GM12801 (cell line): ENCODE data around the gene TIMM10.

ENCODE experiments used
- TF ChIP-seq, protein P1 (sequence below): IDR thresholded peaks from one replicate; pipeline ENCODE4 v1.5.1; 2011; ENCODE audit warnings: control low read depth; ENCODE audit not compliant: insufficient read length; ENCODE audit errors: extremely low read depth

Gene TIMM10

DNA sequence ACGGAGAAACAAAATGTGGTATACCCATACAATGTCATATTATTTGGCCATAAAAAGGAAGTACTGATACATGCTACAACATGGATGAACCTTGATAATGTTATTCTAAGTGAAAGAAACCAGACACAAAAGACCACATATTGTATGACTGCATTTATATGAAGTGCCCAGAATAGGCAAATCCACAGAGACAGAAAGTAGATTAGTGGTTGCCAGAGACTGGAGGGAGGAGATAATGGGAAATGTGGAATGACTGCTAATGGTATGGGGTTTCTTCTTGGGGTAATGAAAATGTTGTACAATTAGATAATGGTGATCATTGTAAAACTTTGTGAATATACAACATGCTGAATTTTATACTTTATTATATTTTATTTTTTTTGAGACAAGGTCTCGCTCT lies 9.4 kb downstream of the TIMM10 start:
- TF ChIP-seq, protein P1, sequence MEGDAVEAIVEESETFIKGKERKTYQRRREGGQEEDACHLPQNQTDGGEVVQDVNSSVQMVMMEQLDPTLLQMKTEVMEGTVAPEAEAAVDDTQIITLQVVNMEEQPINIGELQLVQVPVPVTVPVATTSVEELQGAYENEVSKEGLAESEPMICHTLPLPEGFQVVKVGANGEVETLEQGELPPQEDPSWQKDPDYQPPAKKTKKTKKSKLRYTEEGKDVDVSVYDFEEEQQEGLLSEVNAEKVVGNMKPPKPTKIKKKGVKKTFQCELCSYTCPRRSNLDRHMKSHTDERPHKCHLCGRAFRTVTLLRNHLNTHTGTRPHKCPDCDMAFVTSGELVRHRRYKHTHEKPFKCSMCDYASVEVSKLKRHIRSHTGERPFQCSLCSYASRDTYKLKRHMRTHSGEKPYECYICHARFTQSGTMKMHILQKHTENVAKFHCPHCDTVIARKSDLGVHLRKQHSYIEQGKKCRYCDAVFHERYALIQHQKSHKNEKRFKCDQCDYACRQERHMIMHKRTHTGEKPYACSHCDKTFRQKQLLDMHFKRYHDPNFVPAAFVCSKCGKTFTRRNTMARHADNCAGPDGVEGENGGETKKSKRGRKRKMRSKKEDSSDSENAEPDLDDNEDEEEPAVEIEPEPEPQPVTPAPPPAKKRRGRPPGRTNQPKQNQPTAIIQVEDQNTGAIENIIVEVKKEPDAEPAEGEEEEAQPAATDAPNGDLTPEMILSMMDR: no peak

DNA sequence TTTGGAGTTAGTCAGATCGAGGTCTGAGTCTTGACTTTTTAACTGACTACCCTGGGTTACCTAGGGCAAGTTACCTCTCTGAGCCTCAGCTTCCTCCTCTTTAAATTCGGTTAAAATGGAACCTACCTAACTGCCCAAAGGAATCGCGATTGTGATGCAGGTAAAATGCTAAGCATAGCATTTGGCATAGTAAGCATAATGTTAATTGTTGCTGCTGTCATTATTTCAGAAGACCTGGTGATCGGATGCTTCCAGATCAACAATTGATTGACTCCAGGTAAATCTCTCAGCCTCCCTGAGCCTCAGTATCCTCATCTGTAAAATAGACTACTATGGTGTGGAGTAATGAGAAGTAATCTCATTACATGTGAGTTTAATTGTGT lies 14.5 kb downstream of the TIMM10 start:
- TF ChIP-seq, protein P1: no peak

DNA sequence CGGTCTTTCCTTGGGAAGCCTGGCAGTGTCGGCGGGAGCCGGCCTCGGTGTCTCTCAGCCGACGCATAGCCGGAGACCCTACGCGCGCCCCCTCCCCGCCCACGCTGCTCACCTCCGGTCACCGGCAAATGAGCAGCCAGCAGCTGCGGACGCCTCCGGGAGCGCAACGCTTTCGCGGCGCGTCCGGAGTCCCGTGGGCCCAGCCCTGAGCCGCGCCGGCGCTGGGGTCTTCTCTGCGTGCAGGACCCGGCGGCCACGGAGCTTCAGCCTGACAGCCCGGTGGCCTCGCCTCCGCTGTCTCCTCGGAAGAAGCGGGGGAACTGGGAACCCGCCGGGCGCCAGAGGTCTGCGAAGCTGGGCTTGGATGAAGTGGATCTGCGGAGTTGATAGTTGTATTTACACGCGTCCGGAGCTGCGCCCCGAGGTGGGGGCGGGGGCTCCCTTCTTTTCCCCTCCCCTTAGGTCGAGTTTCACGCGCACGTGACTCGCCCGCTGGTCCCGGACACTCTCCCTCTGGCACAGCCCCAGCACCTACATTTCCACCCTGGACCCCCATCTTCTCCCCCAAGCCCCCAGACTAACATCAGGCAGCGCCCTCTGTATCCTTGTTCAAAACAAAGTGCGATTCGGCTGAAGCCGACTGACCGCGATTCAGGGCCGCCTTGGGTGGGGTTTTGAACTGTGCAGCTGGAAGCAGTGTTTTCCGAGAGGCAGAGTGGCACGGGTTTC lies 15.1 kb downstream of the TIMM10 start, which contains the start of gene SLC43A1:
TSS of gene SLC43A1 (minus strand) at position 371 of the 729 bp plus-strand sequence. CDS start 1,591 bp downstream, outside the sequence.
- TF ChIP-seq, protein P1: no peak

DNA sequence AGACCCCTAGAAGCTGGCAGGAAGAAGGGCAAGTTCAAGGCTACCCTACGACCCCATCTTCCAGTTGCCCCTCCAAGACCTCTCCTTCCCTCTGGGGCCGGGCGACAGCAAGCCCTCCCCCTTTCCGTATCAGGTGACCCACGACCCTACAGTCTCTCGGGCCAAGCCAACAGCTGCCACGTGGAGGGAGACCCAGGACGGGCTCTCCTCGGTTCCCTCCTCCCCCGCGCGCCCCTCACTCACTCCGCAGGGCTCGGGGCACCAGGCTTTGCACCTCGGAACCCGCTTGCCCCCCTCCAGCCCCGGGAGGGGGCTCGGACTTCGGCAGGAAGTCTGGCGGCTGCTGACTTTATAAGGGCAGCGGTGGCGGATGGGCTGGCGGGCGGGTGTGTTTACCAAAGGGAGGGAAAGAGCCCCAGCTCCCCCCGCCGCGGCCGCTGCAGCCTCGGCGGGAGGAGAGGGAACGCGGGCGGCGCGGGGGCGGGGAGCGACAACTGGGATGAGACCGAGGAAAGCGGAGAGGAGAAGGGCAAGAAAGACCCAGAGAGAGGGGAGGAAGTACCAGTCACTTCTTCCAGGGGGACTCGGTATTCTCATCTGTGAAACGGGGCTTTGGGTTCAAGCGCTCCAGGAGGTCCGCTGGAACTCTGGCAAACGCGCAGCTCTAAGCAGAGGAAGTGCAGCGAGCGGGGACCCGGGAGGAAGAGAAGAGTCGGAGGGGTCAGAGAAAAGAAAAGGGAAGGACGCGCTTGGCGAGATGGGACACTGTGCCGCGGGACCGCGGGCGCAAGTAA lies 15.8 kb downstream of the TIMM10 start:
- TF ChIP-seq, protein P1: no peak

DNA sequence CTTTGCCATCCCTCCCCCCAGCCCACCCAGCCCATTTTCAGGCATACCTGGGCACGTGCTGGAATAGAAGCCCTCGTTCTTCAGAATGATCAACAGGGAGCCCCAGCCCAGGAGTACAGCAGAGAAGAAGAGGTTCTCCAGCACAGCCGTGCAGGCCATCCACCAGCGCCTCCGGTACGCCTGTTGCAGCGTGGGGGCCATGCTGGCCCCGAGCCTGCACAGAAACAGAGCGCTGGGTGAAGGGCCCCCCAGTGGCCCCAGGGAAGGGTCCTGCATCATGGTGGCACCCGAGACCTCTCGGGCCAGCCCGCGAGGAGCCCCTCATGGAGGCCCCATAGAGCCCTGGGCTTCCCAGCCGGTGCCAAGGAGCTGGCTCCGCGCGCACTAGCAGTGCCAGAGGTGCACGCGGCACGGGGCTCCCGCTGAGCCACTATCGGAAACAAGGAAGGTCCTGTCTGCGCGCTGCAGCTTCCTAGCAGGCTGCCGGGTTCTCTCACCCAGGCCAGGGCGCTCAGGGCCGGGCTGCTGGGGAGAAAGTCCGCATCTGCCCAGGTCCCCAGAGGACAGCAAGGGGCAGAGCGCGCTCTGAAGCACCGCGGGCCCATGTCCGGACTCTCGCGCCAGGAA lies 16.5 kb downstream of the TIMM10 start:
- TF ChIP-seq, protein P1: no peak

DNA sequence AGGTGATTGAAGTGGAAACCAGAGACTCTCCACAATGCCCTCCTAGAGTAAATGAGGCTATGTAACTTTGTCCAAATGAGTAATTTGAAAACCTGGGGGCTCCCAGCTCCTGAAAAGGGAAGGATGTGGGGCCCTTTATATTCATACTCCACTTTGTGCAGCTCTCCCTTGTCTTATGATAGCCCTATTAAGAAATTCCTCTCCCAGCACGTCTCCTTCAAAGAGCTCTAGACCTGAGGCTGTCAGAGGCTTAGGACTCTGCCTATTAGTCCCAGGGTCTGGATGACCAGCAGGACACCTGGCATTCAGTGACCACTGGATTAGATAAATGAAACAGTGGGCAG lies 17.1 kb downstream of the TIMM10 start:
- TF ChIP-seq, protein P1: no peak

DNA sequence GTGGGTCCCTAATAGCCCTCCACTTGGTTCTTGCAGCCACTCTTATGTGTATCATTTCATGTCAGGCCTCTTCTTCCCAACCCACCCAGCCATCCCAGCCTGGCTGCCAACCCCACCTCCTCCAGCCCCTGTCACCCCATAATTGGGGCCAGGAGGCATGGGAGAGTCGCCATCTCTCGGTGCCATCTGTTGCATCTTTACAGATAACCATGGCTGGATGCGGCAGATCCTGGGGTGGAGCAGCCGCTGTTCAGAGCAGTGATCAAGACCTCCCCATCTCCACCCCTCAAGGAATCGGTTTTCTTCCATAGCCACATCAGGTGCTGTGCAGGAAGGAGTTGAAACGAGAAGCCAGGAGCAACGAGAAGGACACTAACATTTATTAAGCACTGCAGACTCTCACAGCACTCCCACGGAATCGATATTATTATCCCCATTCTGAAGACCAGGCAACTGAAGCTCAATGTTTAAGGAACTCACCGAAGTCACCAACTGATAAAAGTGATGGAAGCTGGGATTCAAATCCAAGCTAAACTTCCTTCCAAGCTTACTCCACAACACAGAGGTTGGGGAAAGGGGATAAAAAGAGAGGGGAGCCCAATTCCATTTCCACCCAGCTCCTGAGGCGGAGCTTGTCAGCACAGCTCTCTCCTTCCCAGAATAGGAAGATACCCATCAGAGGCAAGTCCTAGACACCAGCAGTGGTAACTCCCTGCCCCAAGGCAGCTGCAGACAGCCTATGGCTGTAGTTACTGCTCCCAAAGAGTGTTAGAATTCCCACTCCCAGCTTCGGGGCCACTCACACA lies 17.7 kb downstream of the TIMM10 start:
- TF ChIP-seq, protein P1: no peak
